Measurements from ENCODE around the gene C18orf63.
"Not testable (repeated sequence)": the region's sequence is repeated elsewhere in the genome, so short reads cannot be mapped to it uniquely, and the experiment has no call there.

Gene C18orf63

DNA sequence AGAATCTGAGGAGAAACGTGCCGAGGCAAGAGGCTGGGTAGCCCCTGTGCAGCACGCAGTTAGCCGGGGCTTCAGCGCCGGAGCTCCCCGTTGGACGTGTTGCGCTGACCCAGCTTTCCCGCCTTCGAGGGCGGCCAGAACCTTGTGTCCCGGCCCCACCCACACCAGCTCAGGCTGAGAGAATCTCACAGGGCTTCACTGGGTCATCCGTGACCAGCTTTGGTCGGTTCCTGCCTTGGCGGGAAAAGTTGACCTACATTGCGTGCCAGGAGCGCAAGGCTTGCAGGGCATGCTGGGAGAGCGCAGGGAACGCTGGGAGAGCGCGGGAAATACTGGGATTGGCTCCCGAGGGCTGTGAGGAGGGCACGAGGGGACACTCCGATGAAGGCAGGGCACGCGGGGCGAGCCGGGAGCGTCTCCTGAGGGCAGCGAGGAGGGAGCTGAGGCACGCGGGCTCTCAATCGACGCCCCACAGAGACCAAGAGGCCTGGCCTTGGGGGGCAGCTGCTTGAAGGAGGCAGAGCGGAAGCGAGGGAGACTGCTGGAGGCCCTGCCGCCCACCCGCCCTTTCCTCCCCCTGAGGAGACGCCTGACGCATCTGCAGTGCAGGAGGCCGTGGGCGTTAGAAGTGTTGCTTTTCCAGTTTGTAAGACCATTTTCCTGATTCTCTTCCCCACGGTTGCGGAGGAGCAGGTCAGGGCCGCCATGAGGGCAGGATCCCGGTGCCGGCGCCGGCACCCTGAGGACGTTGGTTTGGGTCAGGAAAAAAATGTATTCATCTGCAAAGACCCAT lies at the start of gene C18orf63:
Gene C18orf63 (plus strand): TSS at position 376 of the 793 bp plus-strand sequence. CDS start 2,027 bp downstream, outside the sequence.
- DNase-seq: no peak

DNA sequence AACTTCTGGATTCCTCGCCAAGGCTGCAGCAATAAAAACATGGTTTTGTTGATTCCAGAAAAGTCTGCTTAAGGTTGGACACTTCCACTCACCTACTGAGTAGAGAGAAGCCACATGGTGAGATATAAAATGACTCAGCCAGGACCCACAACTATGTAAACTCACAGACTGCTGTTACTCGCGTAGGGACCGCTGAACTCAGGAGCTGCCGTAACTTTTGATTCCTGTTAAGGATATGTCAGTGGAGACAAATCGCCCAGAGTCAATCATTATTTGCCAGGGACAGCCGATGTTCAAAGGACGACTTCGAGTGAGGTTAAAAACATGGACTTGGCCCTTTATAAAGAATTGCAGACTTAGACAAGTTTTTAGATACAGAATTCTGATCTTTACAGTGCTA lies 49.5 kb upstream of the C18orf63 start:
- DNase-seq: no peak

GRCh38 chr18:74268175-74268574 lies 47.5 kb upstream of the C18orf63 start:
- DNase-seq: no peak

DNA sequence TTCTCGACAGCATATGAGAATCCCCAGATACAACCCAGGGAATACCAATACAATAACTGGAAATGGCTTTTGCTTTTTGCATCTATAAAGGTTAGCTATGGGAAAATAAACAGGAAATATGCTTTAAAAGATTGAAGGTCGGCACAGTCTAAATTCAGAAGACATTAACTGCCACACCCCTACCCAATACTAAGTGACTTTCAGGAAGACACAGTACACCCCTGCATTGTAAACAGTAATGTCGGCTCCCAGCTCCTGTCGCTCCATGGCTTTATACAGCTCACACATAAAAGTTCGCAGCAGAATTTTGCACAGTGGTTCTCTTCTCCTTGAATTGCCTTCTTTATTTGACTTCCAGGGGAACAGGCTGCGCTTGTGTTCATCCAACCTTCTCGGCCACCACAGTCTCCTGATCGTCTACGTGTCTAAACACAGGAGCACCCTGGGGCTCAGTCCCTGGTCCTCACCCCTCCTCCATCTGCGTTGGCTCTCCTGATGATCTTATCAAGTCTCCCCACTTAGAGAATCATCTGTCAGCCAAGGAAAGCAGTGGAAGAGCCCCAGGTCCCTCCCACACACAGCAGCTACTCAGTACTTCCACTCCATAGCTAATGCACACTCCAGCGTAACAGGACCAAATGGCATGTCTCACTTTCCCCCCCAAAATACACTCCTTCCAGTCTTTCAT lies 46.6 kb upstream of the C18orf63 start:
- DNase-seq: no peak

- DNase-seq: no peak
Measured at GRCh38 chr18:74271635-74272034, 44.0 kb upstream of the C18orf63 start.

DNA sequence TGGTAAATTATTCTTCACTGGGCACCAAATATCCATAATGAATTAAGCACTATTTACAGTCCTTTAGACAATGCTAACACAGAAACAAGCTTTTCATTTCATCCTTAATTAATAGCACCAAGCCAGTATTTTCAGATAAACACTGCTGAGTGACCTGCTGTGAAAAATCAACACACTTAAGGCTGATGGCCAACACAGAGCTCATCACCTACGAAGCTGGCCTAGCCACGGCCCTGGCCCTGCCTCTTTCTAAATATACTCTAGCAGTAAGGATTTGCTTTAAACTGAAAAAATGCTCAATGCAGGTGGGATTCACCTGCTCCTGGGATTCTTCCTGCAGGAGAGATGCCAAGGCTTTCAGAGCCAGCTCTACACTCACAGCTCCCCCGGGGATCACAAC lies 42.2 kb upstream of the C18orf63 start:
- DNase-seq: no peak

- DNase-seq: no peak
Measured at GRCh38 chr18:74274700-74275099, 40.9 kb upstream of the C18orf63 start.

DNA sequence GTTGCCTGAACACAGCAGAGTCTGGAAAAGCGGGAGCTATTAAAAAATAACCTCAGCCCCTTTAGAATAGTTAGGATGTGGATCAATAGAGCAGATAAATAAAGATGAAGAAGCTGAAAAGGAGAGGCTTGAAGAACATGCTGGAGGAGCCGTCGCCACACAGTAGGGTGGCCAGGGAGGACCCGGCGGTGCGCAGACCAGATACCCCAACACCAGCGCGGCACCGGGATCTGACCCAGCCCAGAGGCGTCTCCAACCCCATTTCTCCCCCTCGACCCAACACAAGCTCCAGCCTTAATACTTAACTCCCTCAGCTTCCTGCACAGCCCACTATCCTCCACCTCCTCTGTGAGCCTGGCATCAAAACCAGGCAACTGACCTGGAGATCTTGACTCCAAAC lies 39.9 kb upstream of the C18orf63 start:
- DNase-seq: no peak

- no peak for DNase-seq
Measured at GRCh38 chr18:74276609-74277008, 39.0 kb upstream of the C18orf63 start.

DNA sequence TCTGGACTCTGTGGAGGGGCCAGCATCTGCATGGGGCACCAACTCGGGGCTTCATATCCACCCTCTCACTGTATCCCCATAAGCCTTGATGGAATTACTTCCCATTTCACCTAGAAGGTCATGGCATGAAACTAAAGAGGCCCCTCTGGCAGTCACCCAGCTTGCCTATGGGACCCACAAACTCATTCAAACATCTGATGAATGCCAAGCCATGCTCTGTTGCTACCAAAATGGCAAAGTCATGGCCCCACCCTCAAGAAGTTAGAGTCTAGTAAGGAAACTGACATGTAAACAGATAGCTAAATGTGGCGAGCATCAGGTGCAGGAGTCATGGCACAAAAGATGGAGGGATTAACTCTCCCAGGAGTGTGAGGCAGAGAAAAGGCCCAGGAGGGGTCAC lies 38.3 kb upstream of the C18orf63 start:
- no peak for DNase-seq

GRCh38 chr18:74278058-74278457 lies 37.6 kb upstream of the C18orf63 start:
- no peak for DNase-seq

DNA sequence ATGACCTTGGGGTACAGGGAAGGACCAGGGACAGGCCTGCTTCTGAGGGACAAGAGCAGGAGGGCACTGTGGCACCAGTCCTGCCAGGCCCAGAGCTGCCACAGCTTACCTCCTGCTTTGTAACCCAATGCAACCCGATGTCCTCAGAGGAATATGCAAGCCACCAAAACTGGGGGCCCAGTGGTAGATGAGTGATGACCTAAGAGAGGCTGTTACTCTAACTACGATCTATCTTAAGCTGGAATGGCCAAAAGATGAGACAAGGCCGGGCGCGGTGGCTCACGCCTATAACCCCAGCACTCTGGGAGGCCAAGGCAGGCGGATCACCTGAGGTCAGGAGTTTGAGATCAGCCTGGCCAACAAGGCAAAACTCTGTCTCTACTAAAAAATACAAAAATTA lies 36.7 kb upstream of the C18orf63 start:
- DNase-seq: no peak

DNA sequence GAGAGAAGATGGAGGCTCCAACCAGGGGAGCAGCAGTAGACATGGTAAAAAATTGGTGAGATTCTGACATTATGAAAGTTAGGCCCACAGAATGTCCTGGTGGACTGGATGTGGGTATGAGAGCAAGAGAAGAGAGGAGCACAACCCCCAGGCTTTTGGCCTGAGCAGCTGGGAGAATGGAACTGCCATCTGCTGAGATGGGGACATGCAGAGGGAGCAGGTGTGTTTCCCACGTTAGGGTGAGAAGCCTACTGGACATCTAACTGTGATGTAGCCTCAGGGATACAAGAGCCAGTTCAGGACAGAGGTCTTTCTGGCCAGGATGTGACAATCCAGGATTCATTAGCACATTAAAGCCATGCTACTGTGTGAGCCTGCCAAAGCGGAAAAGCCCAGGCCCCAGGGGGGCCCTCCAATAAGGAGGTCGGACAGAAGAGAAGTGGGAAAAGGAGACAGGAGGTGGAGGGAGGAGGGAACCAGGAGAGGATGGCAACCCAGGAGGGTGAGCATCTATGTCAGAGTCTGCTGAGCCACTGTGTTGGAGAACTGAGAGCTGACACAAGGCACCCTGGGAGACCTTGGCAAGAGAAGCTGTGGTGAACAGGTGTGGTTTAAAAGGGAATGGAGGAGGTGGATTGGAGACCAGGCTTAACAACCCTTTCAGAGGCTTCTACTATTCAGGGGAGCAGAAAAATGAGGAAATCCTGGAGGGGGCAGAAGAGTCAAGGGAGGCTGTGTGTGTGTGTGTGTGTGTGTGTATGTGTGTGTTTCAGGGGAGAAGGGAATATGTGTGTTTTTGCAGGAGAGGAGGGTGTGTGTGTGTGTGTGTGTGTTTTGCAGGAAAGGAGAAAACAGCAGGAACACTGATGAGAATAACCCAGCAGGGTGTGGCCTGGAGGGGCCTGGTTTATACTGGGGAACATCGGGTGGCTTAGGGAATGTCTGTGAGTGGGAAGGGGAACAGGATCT lies 34.3 kb upstream of the C18orf63 start:
- DNase-seq: no peak

- DNase-seq: no peak
Measured at GRCh38 chr18:74281980-74282754, 33.5 kb upstream of the C18orf63 start.

DNA sequence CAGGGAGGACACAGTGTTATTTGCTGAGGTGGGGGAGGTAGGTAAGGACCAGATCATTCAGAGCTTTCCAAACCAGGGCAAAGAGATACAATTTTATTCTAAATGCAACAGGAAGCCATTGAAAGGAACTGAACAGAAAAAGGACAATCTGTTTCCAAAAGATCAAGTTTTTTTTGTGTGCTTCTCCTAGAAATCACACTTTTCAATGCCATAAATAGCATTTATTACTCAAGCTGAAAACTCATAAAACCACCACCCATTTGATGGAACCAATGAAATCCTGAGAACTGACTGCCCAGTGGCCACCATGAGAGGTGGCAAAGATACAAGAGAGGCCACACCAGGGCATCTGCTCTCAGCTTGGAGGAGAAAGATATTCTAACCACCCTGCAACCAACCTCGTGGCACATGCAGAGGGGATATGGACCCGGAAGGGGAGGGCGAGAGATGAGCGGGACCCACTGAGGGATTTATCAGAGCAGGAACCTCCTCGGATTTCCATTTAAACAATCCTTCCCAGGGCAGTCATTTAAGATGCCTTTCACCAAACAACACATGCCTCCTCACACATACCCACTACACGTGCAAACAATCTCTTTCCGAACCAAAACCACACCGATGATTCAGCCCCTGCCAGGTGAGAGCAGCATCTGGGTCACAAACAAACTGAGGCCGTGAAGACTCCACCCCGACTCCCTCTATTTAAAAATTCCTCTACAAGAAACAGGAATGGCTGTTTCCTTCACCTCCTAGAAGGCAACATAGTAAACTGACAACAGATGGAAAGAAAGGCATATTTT lies 32.7 kb upstream of the C18orf63 start:
- DNase-seq: no peak

GRCh38 chr18:74283646-74284045 lies 32.0 kb upstream of the C18orf63 start:
- no peak for DNase-seq

GRCh38 chr18:74284191-74284979 lies 31.3 kb upstream of the C18orf63 start:
- DNase-seq: no peak

DNA sequence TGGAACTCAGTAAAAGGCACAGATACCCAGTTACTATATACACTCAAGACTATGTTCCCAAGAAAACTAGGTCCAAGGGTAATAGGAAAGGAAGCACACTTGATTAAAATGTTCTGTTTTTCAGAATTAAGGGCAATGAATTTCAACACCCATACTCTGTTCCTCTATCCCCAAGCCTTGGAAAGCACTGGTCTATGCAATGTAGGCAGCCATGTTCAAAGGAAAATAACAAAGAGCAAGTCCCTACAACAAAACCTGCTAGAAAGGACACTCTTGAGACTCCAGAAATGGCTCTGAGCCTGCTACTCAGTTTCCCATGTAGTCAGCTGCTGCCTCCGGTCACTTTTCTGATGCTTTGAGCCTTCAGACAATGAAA lies 30.7 kb upstream of the C18orf63 start:
- no peak for DNase-seq

GRCh38 chr18:74285583-74285982 lies 30.1 kb upstream of the C18orf63 start:
- DNase-seq: not testable (repeated sequence)

DNA sequence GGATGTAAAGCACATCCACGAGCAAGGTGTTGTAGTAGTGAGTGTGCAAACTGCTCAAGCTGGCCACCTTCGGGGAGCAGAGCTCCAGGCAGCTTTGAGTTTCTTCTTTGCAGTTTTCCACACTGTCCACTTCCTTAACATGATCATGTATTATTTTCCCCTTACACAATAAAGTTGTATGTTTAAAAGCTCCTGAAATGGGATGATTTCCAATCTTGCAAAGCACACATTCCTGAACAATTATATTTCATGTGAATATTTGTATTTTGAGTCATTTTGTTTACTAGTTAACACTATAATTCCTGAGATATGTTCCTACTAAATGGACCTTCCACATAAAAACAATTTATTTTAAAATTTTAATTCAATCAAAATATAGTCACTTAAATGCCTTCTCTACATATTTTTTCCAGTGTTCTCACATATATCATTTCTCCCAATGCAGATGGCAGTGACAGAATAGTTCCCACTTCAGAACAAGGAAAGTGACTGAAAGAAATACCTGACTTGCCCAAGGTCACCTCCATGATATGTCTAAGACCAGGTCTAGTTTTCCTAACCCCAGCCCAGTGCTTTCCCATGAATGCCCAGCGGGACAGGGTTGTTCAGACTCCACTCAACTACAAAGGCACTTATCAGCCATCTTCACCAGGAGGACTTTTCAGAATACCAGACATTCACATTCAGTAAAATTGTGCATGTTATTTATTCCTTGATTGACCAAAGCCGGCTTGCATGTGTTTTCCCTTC lies 29.4 kb upstream of the C18orf63 start:
- DNase-seq: no peak

Data from CD4-positive, alpha-beta T cell treated with Interleukin-10 for 1 hour (primary cell).